Prostate gland (tissue), 2 donors: Measurements from ENCODE around the gene DUSP22.

Source experiments
- CTCF ChIP-seq, 4 experiments: fragments of 200-600 bp in 2 of 4; fragments of 450-650 bp in 2 of 4; sonication (generic) in 2 of 4; IDR thresholded peaks; 1 replicate in 3 of 4; 2 replicates in 1 of 4; pipeline ENCODE4 v1.5.1; 2016 to 2019; ENCODE audit warnings: antibody characterized with exemption in 4 of 4, mild to moderate bottlenecking in 2 of 4, moderate library complexity in 2 of 4
- POLR2A ChIP-seq: fragments of 450-650 bp; IDR thresholded peaks from one replicate; pipeline ENCODE4 v1.6.1; 2016; ENCODE audit warnings: antibody characterized with exemption, mild to moderate bottlenecking
- POLR2AphosphoS5 ChIP-seq: sonication (generic); formaldehyde crosslinking; IDR thresholded peaks from one replicate; pipeline ENCODE4 v1.6.1; 2017; ENCODE audit warnings: antibody characterized with exemption

DNA sequence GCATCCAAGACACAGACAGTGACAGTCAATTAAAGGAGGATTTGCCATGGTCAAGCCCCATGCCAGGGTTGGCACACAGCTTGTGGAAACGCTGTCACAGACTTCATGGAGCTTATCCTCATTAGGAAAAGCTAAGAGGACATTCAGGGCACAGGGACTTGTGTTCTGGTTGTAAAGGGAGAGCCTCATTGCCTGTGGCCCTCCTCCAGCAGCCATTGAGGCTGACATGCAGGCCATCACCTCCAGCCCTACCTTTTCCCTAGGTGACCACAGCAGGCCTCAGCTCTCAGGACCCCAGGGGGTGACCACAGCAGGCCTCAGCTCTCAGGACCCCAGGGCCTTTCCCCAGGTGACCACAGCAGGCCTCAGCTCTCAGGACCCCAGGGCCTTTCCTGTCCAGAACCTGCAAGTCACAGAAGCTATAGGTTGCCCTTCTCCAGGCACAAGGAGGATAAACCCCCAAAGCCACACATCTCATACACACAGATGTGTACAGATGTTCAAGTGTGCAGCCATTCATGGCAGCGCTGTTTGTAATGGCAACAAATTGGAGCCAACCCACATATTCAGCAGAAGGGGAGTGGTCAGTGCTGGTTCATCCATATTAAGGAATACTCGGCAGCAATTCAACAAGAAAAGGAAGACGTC is 26.1 kb downstream of the DUSP22 start:
- TF ChIP-seq CTCF (IDR thresholded peaks at IDR 0.05) (no peak), POLR2A (no peak), POLR2AphosphoS5 (no peak)
